ENCODE data around the gene BORA.
A peak's percentile ranks its signal among the peaks of the same experiment; 100 is the strongest.

The BORA gene

GRCh38 chr13:72740015-72740414, 12.3 kb downstream of the BORA start:
- Histone ChIP-seq H3K27me3 (ENCODE audit: insufficient read depth, low read length, poor library complexity, severe bottlenecking) (no peaks in the 10 kb centered on the region), H3K4me1 (ENCODE audit: insufficient read depth, low read length, poor library complexity, severe bottlenecking) (peaks cover 4% of the 10 kb centered on the region), H3K36me3 (ENCODE audit: insufficient read depth, low read length) (peaks cover 45% of the 10 kb centered on the region; the same call in 1 of the 2 replicates), H3K9me3 (ENCODE audit: insufficient read depth, low read depth, low read length) (no peaks in the 10 kb centered on the region), H3K79me2 (ENCODE audit: insufficient read depth, low read length) (peaks cover 61% of the 10 kb centered on the region), H3K9ac (ENCODE audit: low read depth, low read length, poor library complexity, severe bottlenecking) (no peak overlapping the region), H3K4me2 (ENCODE audit: low read depth, low read length, poor library complexity, severe bottlenecking) (peak overlapping the region; percentile 6), H2AFZ (ENCODE audit: low read length) (no peak overlapping the region), H4K20me1 (ENCODE audit: insufficient read depth, low read length, poor library complexity, severe bottlenecking) (no peaks in the 10 kb centered on the region), H3F3A (ENCODE audit: low read depth) (no peaks in the 10 kb centered on the region), H3K9me2 (replicated peaks; ENCODE audit: low read depth, low read length) (no peaks in the 10 kb centered on the region), H3K4me3 (ENCODE audit: low read length, poor library complexity, severe bottlenecking) (no peak overlapping the region)
- TF ChIP-seq EZH2phosphoT487 (IDR thresholded peaks at IDR 0.05; ENCODE audit: borderline replicate concordance) = no peak
- TF ChIP-seq CTCF (conservative IDR thresholded peaks at IDR 0.05; ENCODE audit: low read length) = no peak

- Histone ChIP-seq H3K36me3 (ENCODE audit: insufficient read depth, low read length) (peaks cover 70% of the 10 kb centered on the region; the same call in 1 of the 2 replicates), H3K9me2 (replicated peaks; ENCODE audit: low read depth, low read length) (no peaks in the 10 kb centered on the region), H3K4me2 (ENCODE audit: low read depth, low read length, poor library complexity, severe bottlenecking) (no peak overlapping the region), H3K4me1 (ENCODE audit: insufficient read depth, low read length, poor library complexity, severe bottlenecking) (no peaks in the 10 kb centered on the region), H3K27me3 (ENCODE audit: insufficient read depth, low read length, poor library complexity, severe bottlenecking) (no peaks in the 10 kb centered on the region), H3K9me3 (ENCODE audit: insufficient read depth, low read depth, low read length) (no peaks in the 10 kb centered on the region), H3F3A (ENCODE audit: low read depth) (no peaks in the 10 kb centered on the region), H3K9ac (ENCODE audit: low read depth, low read length, poor library complexity, severe bottlenecking) (no peak overlapping the region), H3K4me3 (ENCODE audit: low read length, poor library complexity, severe bottlenecking) (no peak overlapping the region), H3K79me2 (ENCODE audit: insufficient read depth, low read length) (peaks cover 35% of the 10 kb centered on the region), H4K20me1 (ENCODE audit: insufficient read depth, low read length, poor library complexity, severe bottlenecking) (peaks cover 6% of the 10 kb centered on the region), H2AFZ (ENCODE audit: low read length) (no peak overlapping the region)
- TF ChIP-seq CTCF (conservative IDR thresholded peaks at IDR 0.05; ENCODE audit: low read length) (no peak), EZH2phosphoT487 (IDR thresholded peaks at IDR 0.05; ENCODE audit: borderline replicate concordance) (no peak)
These were observed 17.5 kb downstream of the BORA start for GRCh38 chr13:72745260-72745659.

GRCh38 chr13:72751220-72751619, 23.5 kb downstream of the BORA start:
- Histone ChIP-seq H3K9ac (ENCODE audit: low read depth, low read length, poor library complexity, severe bottlenecking) (no peak overlapping the region), H3K4me2 (ENCODE audit: low read depth, low read length, poor library complexity, severe bottlenecking) (no peak overlapping the region), H3K9me2 (replicated peaks; ENCODE audit: low read depth, low read length) (no peaks in the 10 kb centered on the region), H3K4me3 (ENCODE audit: low read length, poor library complexity, severe bottlenecking) (no peak overlapping the region), H4K20me1 (ENCODE audit: insufficient read depth, low read length, poor library complexity, severe bottlenecking) (peaks cover 13% of the 10 kb centered on the region), H3F3A (ENCODE audit: low read depth) (no peaks in the 10 kb centered on the region), H2AFZ (ENCODE audit: low read length) (no peak overlapping the region), H3K79me2 (ENCODE audit: insufficient read depth, low read length) (peaks cover 17% of the 10 kb centered on the region), H3K9me3 (ENCODE audit: insufficient read depth, low read depth, low read length) (no peaks in the 10 kb centered on the region), H3K36me3 (ENCODE audit: insufficient read depth, low read length) (peaks cover 86% of the 10 kb centered on the region; the same call in 1 of the 2 replicates), H3K4me1 (ENCODE audit: insufficient read depth, low read length, poor library complexity, severe bottlenecking) (no peaks in the 10 kb centered on the region), H3K27me3 (ENCODE audit: insufficient read depth, low read length, poor library complexity, severe bottlenecking) (no peaks in the 10 kb centered on the region)
- no peak for TF ChIP-seq CTCF (conservative IDR thresholded peaks at IDR 0.05; ENCODE audit: low read length)
- TF ChIP-seq EZH2phosphoT487 (IDR thresholded peaks at IDR 0.05; ENCODE audit: borderline replicate concordance) = no peak
